ENCODE data around the gene CFAP100.

DNA sequence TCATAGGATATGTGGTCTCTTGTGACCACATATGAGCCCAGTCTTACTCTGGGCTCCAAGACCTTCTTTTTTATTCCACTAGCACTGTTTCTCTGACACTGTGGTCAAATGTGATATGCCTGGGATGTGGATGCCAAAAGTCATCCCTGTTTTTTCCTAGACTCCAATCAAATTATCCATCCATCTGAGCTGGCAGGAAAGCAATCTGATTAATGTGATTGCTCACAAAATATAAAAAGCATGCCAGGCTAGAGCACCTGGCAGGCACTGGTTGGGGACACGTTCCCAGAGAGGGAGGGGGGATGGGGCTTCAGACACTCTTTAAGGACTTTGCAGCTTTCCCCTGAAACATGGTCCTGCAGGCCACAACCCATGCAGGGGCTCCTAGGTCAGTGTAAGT lies 3.1 kb upstream of the CFAP100 start:
- no peak for TF ChIP-seq POLR2A (IDR thresholded peaks at IDR 0.05)
- TF ChIP-seq, protein P1, sequence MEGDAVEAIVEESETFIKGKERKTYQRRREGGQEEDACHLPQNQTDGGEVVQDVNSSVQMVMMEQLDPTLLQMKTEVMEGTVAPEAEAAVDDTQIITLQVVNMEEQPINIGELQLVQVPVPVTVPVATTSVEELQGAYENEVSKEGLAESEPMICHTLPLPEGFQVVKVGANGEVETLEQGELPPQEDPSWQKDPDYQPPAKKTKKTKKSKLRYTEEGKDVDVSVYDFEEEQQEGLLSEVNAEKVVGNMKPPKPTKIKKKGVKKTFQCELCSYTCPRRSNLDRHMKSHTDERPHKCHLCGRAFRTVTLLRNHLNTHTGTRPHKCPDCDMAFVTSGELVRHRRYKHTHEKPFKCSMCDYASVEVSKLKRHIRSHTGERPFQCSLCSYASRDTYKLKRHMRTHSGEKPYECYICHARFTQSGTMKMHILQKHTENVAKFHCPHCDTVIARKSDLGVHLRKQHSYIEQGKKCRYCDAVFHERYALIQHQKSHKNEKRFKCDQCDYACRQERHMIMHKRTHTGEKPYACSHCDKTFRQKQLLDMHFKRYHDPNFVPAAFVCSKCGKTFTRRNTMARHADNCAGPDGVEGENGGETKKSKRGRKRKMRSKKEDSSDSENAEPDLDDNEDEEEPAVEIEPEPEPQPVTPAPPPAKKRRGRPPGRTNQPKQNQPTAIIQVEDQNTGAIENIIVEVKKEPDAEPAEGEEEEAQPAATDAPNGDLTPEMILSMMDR (IDR thresholded peaks at IDR 0.05): no peak
